Liver (tissue), 9 donors: ENCODE measurements around the gene ERAP2. TPM values are rescaled to one million over a fixed set of nuclear protein-coding genes. Genes with fewer than 3 reads are reported as not detected.

ENCODE experiments used
- DNase-seq: peaks from one replicate; pipeline ENCODE4 v3.0.0-alpha.2; 2017; ENCODE audit warnings: low spot score
- H3K27ac ChIP-seq, 2 donors: one replicate each; pipeline ENCODE4 v1.7.0; 2013; ENCODE audit warnings: inconsistent platforms in 2 of 2, low read length in 2 of 2, control low read depth in 1 of 2, low read depth in 1 of 2, mild to moderate bottlenecking in 1 of 2
- H3K27me3 ChIP-seq, 4 donors: one replicate each; pipeline versions ENCODE4 v1.6.1 to v1.7.0; 2013; ENCODE audit warnings: low read length in 3 of 4, inconsistent platforms in 1 of 4, mild to moderate bottlenecking in 1 of 4, moderate library complexity in 1 of 4; ENCODE audit not compliant: control insufficient read depth in 4 of 4, insufficient read depth in 4 of 4
- H3K36me3 ChIP-seq, 4 donors: one replicate each; pipeline versions ENCODE4 v1.6.1 to v1.7.0; 2013; ENCODE audit warnings: low read length in 3 of 4, mild to moderate bottlenecking in 3 of 4, low read depth in 1 of 4, moderate library complexity in 1 of 4; ENCODE audit not compliant: control insufficient read depth in 4 of 4, insufficient read depth in 3 of 4
- H3K4me1 ChIP-seq, 4 donors: one replicate each; pipeline versions ENCODE4 v1.6.1 to v1.7.0; 2013; ENCODE audit warnings: low read length in 3 of 4, mild to moderate bottlenecking in 3 of 4, moderate library complexity in 1 of 4; ENCODE audit not compliant: control insufficient read depth in 4 of 4, insufficient read depth in 4 of 4
- H3K4me3 ChIP-seq, 3 donors: one replicate each; pipeline versions ENCODE4 v1.6.1 to v1.7.0; 2013; ENCODE audit warnings: low read length in 3 of 3, control low read depth in 1 of 3, low read depth in 1 of 3, mild to moderate bottlenecking in 1 of 3
- H3K9ac ChIP-seq, 2 donors: one replicate each; pipeline ENCODE4 v1.7.0; 2013; ENCODE audit warnings: low read length in 2 of 2, mild to moderate bottlenecking in 2 of 2, moderate library complexity in 2 of 2, control low read depth in 1 of 2, low read depth in 1 of 2
- H3K9me3 ChIP-seq, 4 donors: one replicate each; pipeline versions ENCODE4 v1.6.1 to v1.7.0; 2013; ENCODE audit warnings: low read length in 3 of 4; ENCODE audit not compliant: control insufficient read depth in 4 of 4
- CTCF ChIP-seq: fragments of 150-350 bp; IDR thresholded peaks from 2 replicates; pipeline ENCODE4 v1.5.1; 2017; ENCODE audit warnings: improper control_type of control experiment, low read depth, low read length; ENCODE audit not compliant: missing input control
- EGR1 ChIP-seq, 2 donors: IDR thresholded peaks; 2 replicates each; pipeline ENCODE4 v1.6.1; 2016 to 2018; ENCODE audit warnings: antibody characterized with exemption in 2 of 2, low read depth in 2 of 2
- FOXA1 ChIP-seq: IDR thresholded peaks from 2 replicates; pipeline ENCODE4 v1.6.1; 2016; ENCODE audit warnings: antibody characterized with exemption
- GABPA ChIP-seq, 2 donors: IDR thresholded peaks in 1 of 2; conservative IDR thresholded peaks in 1 of 2; 2 replicates each; pipeline ENCODE4 v1.6.1; 2016; ENCODE audit warnings: antibody characterized with exemption in 2 of 2, mild to moderate bottlenecking in 1 of 2, moderate library complexity in 1 of 2
- HNF4A ChIP-seq, 2 donors: conservative IDR thresholded peaks; 2 replicates each; pipeline ENCODE4 v1.6.1; 2016; ENCODE audit warnings: antibody characterized with exemption in 2 of 2, mild to moderate bottlenecking in 2 of 2
- MAX ChIP-seq: IDR thresholded peaks from 2 replicates; pipeline ENCODE4 v1.6.1; 2016; ENCODE audit warnings: antibody characterized with exemption
- NR2F2 ChIP-seq: IDR thresholded peaks from 2 replicates; pipeline ENCODE4 v1.6.1; 2016; ENCODE audit warnings: antibody characterized with exemption
- SP1 ChIP-seq: IDR thresholded peaks from 2 replicates; pipeline ENCODE4 v1.6.1; 2018; ENCODE audit warnings: antibody characterized with exemption, mild to moderate bottlenecking
- TAF1 ChIP-seq: conservative IDR thresholded peaks from 2 replicates; pipeline ENCODE4 v1.6.1; 2016; ENCODE audit warnings: antibody characterized with exemption, mild to moderate bottlenecking
- WGBS: extraction: QIAGEN DNeasy Blood & Tissue Kit; methylation state at CpG from one replicate; pipeline ENCODE4 v1.1.7; 2013; 5-methylcytosine and 5-hydroxymethylcytosine counted together
- polyA plus RNA-seq, 2 donors: library from polyadenylated mRNA; stranded (reverse) in 1 of 2; unstranded in 1 of 2; fragments of 200-250 nt in 1 of 2; fragments of >200 nt in 1 of 2; fragmentation: Nextera tagmentation in 1 of 2; extraction: Ambion mirVana in 1 of 2; gene quantifications; one replicate each; pipeline versions ENCODE4 v1.2.1 to v1.2.3, GENCODE V29; 2013 to 2015
- total RNA-seq, 2 donors: library from RNA; depleted of rRNA; stranded (reverse); fragments of >200 nt; gene quantifications; one replicate each; pipeline ENCODE4 v1.2.3, GENCODE V29; 2014
- TF ChIP-seq, protein P1 (sequence below): IDR thresholded peaks from 2 replicates; pipeline ENCODE4 v1.6.1; 2016; ENCODE audit warnings: antibody characterized with exemption
- TF ChIP-seq, protein P2 (sequence below): IDR thresholded peaks from 2 replicates; pipeline ENCODE4 v1.6.1; 2016; ENCODE audit warnings: antibody characterized with exemption
- donor health status: healthy.
- donor health status: healthy.
- donor health status: healthy.
- donor health status: healthy.
- donor health status: healthy.

Gene ERAP2
- total and polyA plus RNA-seq, 4 donors, result 1.8 to 15.5 (median 10.7) TPM

DNA sequence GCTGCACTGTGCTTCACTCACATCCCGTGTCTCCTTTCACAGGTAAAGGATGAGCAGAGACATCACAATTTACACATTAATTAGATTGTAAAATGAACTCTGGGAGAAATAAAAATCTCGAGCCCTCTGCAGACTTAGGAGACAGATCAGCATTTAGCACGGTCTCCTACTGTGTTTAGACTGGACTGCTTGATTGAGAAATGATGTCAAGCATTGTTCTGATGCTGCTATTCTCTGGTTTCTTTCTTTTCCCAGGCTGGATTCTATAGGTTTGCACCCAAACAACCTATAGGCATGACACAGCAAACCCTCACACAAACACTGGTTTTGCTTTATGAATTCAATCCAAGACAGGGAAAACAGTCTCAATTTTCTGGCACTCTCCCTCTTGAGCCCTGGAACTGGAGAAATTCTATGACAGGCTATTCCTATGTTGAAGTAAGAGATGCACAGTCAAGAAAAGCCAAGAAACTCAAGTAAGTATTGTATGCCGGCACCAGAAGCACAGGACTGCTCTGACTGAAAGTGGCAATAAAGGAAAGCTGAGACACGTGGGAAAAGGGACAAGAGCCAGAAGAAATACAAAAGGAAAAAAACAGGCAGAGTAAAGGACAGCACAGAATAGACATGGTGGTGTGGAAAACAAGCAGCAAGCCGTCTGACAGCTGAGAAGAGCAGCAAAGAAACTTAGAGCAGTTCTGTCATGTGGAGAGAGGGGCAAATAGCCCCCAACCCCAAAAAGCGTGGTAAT, 24.8 kb upstream of the ERAP2 start:
- Histone ChIP-seq H3K9me3 (peaks cover 0 to 3% (median 0%) of the 10 kb centered on the region in 4 donors), H3K9ac (no peak overlapping the region), H3K36me3 (no peaks in the 10 kb centered on the region), H3K27ac (no peak overlapping the region), H3K4me1 (peaks cover 1 to 12% (median 7%) of the 10 kb centered on the region in 4 donors), H3K27me3 (no peaks in the 10 kb centered on the region), H3K4me3 (no peak overlapping the region)
- no peak for TF ChIP-seq NR2F2
- TF ChIP-seq, protein P1, sequence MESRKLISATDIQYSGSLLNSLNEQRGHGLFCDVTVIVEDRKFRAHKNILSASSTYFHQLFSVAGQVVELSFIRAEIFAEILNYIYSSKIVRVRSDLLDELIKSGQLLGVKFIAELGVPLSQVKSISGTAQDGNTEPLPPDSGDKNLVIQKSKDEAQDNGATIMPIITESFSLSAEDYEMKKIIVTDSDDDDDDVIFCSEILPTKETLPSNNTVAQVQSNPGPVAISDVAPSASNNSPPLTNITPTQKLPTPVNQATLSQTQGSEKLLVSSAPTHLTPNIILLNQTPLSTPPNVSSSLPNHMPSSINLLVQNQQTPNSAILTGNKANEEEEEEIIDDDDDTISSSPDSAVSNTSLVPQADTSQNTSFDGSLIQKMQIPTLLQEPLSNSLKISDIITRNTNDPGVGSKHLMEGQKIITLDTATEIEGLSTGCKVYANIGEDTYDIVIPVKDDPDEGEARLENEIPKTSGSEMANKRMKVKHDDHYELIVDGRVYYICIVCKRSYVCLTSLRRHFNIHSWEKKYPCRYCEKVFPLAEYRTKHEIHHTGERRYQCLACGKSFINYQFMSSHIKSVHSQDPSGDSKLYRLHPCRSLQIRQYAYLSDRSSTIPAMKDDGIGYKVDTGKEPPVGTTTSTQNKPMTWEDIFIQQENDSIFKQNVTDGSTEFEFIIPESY, result no peak
- no peak for TF ChIP-seq FOXA1
- no peak for TF ChIP-seq TAF1
- no peak for TF ChIP-seq EGR1 (IDR thresholded peaks at IDR 0.05; ENCODE audit: low read depth in 2 of 2)
- TF ChIP-seq GABPA (IDR thresholded peaks at IDR 0.05 in 1 of 2, conservative IDR thresholded peaks at IDR 0.05 in 1 of 2), result no peak
- TF ChIP-seq SP1, result no peak
- TF ChIP-seq MAX, result no peak
- TF ChIP-seq, protein P2, sequence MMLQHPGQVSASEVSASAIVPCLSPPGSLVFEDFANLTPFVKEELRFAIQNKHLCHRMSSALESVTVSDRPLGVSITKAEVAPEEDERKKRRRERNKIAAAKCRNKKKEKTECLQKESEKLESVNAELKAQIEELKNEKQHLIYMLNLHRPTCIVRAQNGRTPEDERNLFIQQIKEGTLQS, result no peak
- no peak for TF ChIP-seq CTCF
- no peak for TF ChIP-seq HNF4A (conservative IDR thresholded peaks at IDR 0.05)
- WGBS, result 85% methylated on average over 7 of the region's 7 CpGs
- DNase-seq, result no peak

- DNase-seq, result no peak
- no peaks in the 10 kb centered on the region for H3K36me3 ChIP-seq
- H3K4me3 ChIP-seq, result no peak overlapping the region
- no peaks in the 10 kb centered on the region for H3K27me3 ChIP-seq
- no peak overlapping the region for H3K9ac ChIP-seq
- H3K9me3 ChIP-seq, result peaks cover 0 to 3% (median 0%) of the 10 kb centered on the region in 4 donors
- H3K27ac ChIP-seq, result no peak overlapping the region
- 93% methylated on average over 2 of the region's 2 CpGs for WGBS
- TF ChIP-seq, protein P1, result no peak
- H3K4me1 ChIP-seq, result peaks cover 1 to 12% (median 7%) of the 10 kb centered on the region in 4 donors
These were observed 23.5 kb upstream of the ERAP2 start for GRCh38 chr5:96852759-96853158.
